T-helper 22 cell (primary cell): ENCODE measurements around the gene HRH2.
A peak's percentile ranks its signal among the peaks of the same experiment; 100 is the strongest.
"Not testable (repeated sequence)": the region's sequence is repeated elsewhere in the genome, so short reads cannot be mapped to it uniquely, and the experiment has no call there.

ENCODE experiments used
- DNase-seq: peaks from one replicate; pipeline ENCODE4 v3.0.0-alpha.2; 2020; ENCODE audit warnings: low read depth

Gene HRH2, protein sequence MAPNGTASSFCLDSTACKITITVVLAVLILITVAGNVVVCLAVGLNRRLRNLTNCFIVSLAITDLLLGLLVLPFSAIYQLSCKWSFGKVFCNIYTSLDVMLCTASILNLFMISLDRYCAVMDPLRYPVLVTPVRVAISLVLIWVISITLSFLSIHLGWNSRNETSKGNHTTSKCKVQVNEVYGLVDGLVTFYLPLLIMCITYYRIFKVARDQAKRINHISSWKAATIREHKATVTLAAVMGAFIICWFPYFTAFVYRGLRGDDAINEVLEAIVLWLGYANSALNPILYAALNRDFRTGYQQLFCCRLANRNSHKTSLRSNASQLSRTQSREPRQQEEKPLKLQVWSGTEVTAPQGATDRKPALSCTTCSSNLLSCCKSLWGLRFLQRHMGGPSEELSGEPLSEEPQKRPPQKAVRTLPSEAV

DNA sequence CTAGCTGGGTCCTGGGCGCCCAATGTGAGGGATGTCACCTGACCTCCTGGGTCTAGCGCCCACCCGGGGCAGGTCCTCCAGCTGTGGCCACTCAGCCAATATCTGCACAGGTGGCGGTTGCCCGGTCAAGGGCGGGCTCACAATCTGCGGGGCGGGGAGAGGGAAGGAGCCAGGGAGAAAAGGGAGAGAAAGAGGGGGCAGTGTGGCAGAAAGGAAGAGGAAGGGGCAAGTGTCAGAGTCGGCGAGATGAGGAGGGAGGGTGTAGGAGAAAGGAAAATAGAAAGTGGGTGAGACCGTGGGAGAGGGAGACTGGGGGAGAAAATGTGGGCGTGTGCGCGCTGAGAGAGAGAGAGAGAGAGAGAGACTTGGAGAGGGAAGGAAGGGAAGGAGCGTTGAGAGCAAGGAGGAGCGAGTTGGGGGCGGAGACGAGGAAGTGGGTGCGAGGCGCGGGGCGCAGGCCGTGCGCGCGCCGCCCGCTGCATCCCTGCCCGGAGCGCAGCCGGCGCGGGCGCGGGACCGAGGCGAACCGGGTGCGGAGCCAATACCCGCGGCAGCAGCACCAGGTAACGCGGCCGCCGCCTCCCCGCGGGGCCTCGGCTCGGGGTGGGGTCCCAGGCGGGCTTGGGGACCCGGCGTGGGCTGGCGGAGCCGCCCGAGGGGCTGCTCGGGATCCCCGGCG lies at the start of gene HRH2:
Gene HRH2 (plus strand): TSS at position 479 of the 679 bp plus-strand sequence. CDS start 25,163 bp downstream, outside the sequence.
- DNase-seq = peak; percentile 17

DNA sequence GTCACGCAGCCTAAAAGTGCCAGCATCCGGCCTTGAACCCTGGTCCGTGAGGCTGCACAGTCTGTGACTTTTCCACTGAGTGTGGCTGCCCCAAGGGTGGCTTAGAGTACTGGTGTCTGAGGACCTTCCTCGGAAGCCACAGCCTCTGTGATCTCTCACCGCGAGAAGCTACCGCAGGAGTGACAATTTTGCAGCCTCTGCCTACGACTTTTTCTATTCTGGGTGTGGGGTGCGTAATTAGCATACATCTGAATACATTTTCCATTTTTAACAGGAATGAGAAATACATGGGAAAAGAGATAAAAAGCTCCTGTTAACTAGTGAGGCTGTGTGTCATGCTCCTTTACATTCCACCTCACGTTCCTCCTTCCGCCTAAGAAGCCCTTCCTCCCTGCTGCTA lies 48.3 kb upstream of the HRH2 start:
- DNase-seq = no peak

DNA sequence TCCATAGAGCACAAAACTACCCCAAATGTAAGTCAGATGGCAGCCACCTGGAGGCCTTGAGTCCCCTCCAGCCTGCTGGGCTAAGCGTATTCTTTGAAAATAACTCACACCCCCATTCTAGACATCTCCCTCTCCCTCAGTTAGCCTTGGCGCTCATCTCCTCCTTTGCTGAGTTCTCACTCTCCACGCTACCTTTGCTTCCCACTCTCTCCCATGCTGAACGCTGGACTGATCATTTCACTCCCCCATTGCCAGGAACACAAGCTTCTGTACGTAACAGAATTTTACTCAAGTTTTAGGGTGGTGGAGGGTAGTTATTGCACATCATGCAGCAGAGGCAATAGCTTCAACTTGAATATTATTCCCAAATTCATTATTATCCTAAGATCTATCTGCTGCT lies 47.5 kb upstream of the HRH2 start:
- DNase-seq = no peak

DNA sequence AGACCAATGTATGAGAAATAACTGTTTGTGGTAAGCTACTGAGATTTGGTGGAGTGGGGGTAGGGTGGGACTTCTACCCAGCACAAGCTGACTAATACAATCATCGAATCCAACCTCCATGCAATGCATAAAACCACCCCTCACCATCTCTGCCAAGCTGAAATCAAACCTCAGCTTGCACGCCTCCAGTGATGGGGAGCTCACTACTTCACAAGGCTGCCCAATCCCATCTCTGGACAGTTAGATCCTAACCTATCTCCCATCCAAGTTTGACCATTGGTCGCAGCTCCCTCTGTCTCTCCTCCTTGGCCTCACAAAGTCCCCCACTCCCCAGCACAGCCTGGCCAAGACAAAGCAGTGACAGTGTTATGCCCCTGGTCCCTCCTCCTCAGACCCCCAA lies 47.0 kb upstream of the HRH2 start:
- no peak for DNase-seq

DNA sequence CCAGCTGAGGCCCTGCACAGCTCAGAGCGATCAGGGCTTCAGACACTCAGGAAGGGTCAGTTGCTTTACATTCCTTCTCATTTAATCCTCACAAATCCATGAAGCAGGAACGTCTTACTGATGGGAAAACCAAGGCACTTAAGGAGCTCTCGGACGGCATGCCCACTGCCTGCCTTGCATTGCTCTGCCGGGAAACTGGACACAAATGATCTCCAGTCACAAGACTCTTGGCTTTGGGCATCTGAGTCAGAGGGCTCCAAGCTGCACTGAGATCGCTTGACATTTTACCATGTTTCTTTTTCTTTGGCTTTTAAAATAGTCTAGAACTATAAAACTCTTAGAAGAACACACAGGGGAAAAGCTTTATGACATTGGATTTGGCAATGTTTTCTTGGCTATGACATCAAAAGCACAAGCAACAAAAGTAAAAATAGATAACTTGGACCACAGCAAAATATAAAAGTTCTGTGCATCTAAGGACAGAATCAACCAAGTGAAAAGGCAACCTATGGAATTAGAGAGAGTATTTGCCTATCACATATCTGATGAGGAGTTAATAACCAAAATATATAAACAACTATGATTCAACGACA lies 43.6 kb upstream of the HRH2 start:
- DNase-seq = no peak

DNA sequence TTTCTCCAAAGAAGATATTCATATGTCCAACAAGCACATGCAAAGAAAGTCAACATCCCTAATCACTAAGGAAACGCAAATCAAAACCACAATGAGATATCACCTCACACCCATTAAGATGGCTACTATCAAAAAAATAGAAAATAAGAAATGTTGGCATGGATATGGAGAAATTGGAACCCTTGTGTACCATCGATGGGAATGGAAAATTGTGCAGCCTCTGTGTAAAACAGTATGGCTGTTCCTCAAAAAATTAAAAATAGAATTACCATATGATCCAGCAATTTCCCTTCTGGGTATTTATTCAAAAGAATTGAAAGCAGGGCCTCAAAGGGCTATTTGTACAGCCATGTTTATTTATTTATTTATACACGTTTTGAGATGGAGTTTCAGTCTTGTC lies 43.0 kb upstream of the HRH2 start:
- no peak for DNase-seq

DNA sequence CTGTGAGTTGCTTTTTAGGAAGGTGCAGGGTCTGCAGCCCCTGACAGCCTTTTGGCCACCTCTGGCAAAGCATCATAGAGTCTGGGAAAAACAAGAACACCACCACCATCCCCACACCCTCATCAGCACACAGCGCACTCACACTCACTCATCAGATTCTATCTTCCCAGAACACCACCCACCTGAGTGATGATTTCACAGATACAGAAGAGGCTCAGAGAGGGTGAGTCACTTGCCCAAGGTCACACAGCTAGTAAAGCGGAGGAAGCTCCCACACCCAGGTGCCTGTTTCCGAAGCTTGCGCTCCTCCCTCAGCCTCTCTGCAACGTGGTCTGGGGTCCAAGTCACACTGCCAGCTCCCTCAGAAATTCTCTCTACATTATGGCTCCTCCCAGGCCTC lies 41.8 kb upstream of the HRH2 start:
- DNase-seq = no peak

DNA sequence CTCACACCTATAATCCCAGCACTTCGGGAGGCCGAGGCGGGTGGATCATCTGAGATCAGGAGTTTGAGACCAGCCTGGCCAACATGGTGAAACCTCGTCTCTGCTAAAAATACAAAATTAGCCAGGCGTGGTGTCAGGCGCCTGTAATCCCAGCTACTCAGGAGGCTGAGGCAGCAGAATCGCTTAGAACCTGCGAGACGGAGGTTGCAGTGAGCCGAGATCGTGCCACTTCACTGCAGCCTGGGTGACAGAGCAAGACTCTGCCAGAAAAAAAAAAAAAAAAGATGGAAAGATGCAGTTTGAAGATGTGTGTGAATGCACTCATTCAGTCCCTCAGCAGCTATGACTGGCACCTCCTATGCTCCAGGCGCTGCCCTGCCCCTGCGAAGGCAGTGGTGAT lies 41.3 kb upstream of the HRH2 start:
- DNase-seq = not testable (repeated sequence)

DNA sequence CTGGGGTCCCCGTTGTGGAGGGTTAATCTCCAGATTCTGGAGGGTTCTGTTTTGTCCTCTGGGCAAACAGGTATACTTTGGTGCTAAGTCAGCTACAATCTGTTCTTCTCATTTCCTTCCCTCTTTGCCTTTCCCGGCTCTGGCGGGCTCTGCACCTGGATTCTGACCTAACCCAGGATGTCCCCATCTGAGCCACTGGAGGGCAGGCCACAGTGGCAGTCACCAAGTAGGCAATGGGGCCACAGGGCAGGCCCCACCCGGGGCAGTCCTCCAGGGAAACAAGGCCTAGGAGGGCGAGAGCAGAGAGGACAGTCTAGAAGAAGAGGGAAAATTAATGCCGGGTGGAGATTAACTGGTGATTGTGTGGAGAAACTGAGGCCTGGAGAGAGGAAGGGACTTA lies 40.4 kb upstream of the HRH2 start:
- no peak for DNase-seq

DNA sequence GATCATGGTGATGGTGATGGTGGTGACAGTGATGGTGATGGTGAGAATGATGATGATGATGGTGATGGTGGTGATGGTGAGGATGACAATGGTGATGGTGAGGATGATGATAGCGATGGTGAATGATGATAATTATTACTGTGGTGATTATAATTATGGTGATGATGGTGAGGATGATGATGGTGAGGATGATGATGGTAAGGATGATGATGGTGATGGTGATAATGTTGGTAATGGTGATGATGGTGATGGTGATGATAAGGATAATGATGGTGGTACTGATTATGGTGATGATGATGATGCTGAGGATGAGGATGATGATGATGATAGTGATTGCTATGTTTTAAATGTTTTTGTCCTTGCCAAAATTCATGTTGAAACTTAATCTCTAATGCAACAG lies 37.3 kb upstream of the HRH2 start:
- DNase-seq = no peak

DNA sequence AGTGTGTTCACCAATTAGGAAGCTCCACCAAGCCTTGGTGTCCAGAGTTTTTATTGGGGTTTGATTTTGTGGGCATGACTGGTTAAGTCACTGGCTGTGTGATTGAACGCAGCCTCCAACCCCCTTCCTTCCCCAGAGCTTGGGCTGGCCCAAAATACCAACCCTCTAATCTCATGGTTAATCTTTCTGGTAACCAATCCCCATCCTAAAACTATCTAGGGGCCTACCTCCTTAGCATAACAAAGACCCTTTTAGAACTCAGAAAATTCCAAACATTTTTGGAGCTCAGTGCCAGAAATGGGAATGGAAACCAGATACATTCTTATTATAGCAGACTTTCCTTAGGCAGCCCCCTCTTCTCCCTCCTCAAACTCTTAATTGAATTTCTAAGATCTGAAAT lies 35.9 kb upstream of the HRH2 start:
- DNase-seq = no peak

DNA sequence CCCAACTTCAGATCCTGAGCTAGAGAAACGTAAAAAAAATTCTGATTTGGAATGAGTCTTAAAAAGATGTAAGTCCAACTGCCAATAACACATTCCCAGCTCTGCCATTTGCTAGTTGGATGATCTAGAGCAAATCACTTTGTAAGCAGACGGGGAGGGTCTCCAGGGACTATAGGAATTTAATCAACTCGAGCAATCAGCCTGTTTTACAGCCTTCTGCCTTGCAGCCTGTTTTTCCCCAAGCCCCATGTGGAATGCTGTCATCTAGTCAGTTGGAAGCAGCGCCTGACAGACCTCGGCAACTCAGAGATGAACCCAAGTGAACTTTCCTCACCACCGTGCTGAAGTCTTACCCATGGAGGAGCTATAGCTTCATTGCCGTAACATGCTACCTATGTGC lies 34.8 kb upstream of the HRH2 start:
- DNase-seq = no peak

DNA sequence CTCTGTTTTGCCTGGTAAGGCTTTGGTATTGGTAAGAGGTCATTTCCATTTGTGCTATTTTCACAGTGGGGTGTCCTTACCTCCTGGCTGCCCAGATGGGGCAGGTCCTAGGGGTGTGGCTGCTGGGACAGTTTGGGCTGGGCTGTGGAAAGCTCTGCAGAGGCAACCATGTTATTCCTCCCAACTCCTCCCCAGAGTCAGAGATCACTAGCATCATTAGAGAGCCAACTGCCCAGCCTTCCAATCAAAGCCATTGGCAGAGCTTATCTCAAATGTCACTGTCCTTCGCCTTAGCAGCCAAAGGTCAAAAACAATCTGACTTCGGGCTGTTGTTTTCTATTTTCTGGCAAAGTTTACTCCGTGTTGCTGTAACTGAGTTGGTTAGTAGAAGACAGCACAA lies 33.6 kb upstream of the HRH2 start:
- no peak for DNase-seq

DNA sequence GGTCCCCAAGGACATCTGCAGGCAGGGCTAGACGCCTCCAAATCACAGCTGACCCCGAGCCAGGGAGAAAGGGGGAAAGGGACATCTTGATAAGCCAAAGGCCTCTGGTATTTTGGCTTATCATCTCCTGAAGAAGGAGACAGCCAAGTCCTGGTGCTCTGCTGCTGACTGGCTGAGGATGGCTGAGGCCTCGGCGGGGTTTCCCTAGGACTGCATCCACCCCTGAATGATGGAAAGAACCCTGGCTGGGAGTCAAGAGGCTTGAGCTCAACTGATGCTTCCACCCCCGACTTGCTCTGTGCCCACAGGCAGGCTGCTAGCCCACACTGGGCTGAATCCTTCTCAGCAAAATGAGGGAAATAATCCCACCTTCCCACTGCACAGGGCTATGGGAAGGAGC lies 30.9 kb upstream of the HRH2 start:
- DNase-seq = no peak

DNA sequence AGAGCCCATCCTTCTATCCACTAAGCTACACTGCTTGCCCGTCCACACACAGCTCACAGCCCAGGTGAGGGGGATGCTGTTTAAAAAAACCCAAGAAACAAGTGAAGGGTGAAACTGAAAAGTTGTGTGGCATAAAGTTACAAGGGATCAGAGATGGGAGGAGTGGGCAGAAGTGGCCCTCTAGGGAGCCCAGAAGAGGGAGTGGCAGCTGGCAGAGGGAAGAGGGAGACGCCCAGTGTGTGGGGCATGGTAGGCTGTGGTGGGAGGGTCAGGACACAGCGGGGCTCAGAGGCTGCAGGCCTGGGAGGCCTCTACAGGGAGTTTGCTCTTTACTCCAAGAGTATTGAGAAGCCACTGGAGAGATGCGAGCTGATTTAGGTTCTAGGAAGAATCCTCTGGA lies 30.1 kb upstream of the HRH2 start:
- DNase-seq = no peak

DNA sequence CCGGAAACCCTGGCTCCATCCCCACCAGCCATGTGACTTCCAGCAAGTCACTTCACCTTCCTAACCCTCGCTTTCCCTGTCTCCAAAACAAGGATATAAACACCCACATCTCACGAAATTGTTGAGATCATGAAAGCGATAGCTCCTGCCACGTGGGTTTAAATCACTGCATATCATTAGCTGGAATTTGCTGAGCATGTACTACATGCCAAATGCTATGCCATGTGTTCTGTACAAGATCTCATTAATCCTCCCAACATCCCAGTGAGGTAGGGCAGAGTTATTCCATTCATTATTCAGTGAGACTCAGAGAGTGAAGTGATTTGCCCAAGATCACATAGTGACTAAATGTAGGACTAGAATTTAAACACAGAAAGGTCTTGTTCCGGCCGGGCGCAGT lies 29.2 kb upstream of the HRH2 start:
- DNase-seq = no peak

DNA sequence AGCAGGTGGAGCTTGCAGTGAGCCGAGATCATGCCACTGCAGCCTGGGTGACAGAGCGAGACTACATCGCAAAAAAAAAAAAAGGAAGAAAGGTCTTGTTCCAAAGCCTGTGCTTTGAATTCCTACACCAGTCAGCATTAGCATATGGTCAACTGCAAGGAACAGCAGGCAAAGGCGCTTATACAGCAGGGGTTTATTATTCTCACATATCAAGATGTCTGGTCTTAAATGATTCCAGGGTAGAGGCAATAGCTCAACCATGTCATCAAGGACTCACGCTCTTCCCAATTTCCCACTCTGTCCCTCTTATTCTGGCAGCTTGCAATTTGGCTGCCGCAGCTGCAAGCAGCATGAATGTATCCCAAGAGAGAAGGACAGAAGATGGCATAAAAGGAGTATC lies 28.6 kb upstream of the HRH2 start:
- DNase-seq = no peak

DNA sequence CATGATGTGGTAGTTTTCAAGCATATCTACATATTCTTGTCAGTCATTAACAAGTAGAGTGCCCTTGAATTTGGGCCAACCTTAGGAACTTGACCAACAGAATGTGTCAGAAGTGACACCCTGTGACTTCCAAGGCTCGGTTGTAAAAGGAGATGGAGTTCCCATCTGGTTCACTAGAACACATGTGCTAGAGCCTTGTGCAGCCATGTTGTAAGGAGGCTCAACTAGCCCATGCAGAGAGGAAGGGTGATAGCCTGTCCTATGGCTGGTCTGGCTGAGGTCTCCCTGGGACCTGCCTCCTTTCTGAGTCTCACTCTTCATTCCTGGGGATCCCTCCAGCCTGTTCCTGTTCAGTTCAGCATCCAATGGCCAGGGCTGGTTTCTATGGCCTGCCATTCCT lies 28.1 kb upstream of the HRH2 start:
- DNase-seq = no peak

DNA sequence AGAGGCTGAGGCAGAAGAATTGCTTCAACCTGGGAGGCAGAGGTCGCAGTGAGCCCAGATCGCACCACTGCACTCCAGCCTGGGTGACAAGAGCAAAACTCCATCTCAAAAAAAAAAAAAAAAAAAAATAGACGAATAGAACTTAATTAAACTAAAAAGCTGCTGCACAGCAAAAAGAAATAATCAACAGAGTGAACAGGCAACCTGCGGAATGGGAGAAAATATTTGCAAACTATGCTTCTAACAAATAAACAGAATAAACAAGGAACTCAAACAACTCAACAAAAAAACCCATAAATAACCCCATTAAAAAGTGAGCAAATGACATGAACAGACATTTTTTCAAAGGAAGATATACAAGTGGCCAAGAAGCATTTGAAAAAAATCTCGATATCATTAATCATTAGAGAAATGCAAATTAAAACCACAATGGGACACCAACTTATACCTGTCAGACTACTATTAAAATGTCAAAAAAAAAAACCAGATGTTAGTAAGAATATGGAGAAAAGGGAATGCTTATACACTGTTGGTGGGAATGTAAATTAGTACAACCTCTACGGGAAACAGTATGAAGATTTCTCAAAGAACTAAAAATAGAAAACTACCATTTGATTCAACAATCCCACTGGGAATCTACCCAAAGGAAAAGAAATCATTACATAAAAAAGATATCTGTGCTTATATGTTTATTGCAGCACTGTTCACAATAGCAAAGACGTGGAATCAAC lies 21.9 kb upstream of the HRH2 start:
- DNase-seq = no peak

DNA sequence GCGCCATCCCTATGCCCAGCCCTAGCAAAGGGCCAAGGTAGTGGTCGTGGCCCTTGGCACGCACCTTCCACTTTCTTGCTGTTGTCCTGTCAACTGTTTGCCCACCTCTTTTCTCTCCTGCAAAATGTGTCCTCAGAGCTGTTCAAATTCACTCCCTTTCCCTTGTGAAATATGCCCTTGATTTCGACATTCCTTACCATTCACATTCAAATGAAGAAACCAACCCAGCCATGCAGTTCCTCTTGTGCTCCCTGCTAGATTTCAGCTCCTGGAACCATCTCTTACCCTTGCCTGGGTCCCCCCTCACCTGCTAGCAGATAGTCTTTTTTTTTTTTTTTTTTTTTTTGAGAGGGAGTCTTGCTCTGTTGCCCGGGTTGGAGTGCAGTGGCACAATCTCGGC lies 19.6 kb upstream of the HRH2 start:
- no peak for DNase-seq

DNA sequence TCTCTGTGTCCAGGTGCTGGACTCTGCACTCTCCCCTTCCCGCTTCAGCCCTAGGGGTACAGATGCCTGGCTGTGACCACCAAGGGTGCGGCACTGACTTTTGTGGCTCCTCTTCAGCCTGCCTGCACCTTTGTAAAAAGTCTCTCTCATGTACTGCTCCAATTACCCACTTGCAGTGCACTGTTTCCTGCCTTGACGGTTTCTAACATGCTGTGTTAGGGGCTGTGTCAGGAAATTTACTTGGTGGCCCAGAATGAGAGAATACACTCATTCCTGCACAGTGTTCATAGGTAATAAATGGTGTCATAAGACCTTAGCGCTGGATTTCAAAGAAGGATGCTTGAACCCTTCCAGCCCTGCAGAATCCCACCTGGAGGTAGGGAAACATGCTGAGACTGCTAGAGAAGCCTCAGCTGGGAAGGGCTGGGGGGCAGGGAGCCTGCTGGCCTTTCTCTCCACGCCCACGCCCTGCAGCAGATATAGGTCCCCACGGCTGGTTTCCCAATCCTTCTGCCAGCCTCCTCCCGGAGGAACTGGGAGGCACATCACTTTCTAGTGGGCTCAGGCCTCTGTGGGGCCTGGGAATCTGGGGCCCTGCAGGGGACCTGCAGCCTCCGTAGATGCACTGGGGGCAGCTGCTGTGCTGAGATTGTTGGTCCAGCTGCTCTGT lies 17.6 kb upstream of the HRH2 start:
- DNase-seq = no peak

DNA sequence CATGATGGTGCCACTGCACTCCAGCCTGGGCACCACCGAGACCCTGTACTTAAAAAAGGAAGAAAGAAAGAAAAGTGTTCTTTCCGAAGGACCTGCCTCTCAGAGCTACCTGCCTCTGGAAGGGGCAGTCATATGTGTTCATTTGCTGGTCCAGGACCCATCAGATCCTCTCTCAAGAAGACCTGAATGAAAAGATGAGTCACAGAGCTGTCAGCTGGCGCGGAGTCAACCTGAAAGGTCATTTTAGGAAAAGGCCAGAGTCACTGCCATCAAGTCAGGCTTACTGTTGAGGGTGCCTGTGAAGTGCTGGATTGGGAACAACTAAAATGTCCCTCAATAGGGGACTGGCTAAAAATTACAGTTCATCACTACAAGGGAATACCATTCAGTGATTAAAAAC lies 14.9 kb upstream of the HRH2 start:
- no peak for DNase-seq
